ENCODE results near the gene HS3ST4.

The HS3ST4 gene

DNA sequence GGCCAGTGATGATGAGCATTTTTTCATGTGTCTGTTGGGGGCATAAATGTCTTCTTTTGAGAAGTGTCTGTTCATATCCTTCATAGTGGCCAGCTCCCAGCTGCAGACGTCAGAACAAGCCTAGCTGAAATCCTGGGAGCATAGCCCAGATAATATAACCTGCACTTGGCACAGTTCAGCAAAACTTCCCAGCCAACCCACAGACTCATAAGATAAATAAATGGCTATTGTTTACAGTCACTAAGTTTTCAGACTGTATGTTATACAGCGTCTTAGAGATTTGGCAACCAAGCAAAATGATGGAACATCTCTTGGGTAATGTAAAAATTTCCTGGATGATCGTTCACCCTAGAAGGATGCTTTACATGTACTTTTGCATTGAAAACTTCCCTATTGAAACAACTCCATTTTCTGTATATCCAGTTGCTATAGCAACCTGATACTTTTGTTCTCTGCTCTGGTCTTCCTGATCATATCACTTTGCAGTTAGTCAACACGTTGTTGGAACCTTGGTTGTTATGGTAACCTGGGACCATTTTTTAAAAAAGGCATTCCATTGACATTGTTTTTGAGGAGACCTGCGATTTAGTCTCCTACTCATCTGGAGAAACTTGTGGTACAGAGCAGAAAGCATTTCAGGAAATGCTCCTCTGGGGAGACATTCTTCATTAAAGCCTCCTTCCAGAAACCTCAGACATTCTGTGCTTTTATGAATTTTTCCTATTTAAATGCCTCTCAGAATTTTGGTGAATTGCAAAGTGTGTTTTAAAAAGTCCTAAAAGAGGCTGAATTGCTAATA is 378.7 kb downstream of the HS3ST4 start:
- ATAC-seq (ENCODE audit: insufficient read depth, low read depth), result no peak
- DNase-seq, result no peak
- Histone ChIP-seq H3K79me2 (ENCODE audit: insufficient read depth, low read length) (no peaks in the 10 kb centered on the region), H3K27ac (ENCODE audit: low read length) (no peak overlapping the region), H4K20me1 (ENCODE audit: insufficient read depth, low read length) (no peaks in the 10 kb centered on the region), H3K4me2 (ENCODE audit: insufficient read depth, low read length) (no peak overlapping the region), H3K27me3 (ENCODE audit: insufficient read depth, low read length, poor library complexity) (no peaks in the 10 kb centered on the region), H3K4me3 (ENCODE audit: low read depth in 1 of 2, low read length in 2 of 2) (no peak overlapping the region), H3K9ac (ENCODE audit: low read depth, low read length) (no peak overlapping the region), H3K4me1 (ENCODE audit: insufficient read depth, low read length) (no peaks in the 10 kb centered on the region), H2AFZ (ENCODE audit: low read depth, low read length) (no peak overlapping the region), H3K9me3 (ENCODE audit: insufficient read depth, low read length, severe bottlenecking) (no peaks in the 10 kb centered on the region), H3K36me3 (ENCODE audit: insufficient read depth, low read length) (no peaks in the 10 kb centered on the region)
- TF ChIP-seq EZH2 (IDR thresholded peaks at IDR 0.05; ENCODE audit: borderline replicate concordance, low read depth, low read length, severe bottlenecking), result no peak
- TF ChIP-seq CTCF (IDR thresholded peaks at IDR 0.05; ENCODE audit: borderline replicate concordance, extremely low read depth, low read length, poor library complexity, severe bottlenecking), result no peak

DNA sequence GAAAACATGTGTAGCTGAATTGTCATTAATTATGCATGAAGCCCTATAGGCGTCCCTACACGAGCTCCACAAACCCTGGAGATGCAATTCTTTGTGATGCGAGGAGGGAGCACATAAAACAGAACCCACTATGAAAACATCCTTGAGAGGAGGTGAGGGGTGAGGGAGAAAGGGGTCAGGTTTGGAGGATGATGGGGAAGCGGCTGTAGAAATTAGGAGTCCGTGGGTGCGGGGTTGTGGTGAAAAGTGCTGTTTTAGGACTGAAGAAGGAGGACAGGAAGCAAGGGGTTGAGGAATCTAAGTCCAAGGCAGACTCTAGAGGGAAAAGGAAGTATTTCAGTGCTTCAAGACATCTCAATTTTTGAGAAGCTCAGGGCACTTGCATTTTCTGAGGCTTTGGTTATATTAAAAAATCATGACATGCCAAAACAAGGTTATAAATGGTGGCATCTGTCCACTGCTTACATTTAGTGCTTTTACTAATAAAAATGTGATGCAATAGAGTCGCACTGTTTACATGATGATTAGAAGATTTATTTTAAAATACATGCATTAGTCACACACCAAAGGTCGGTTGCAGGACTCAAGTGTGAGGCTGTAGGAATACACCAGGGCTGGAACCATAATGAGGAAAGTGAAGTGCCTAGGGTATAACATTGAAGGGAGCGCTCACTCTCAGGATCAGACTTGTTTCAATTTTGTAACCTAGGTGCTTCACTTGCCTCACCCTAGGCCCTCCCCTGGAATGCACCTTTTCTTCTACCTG is 379.5 kb downstream of the HS3ST4 start:
- Histone ChIP-seq H3K9ac (ENCODE audit: low read depth, low read length) (no peak overlapping the region), H3K27ac (ENCODE audit: low read length) (no peak overlapping the region), H3K4me2 (ENCODE audit: insufficient read depth, low read length) (no peak overlapping the region)

DNA sequence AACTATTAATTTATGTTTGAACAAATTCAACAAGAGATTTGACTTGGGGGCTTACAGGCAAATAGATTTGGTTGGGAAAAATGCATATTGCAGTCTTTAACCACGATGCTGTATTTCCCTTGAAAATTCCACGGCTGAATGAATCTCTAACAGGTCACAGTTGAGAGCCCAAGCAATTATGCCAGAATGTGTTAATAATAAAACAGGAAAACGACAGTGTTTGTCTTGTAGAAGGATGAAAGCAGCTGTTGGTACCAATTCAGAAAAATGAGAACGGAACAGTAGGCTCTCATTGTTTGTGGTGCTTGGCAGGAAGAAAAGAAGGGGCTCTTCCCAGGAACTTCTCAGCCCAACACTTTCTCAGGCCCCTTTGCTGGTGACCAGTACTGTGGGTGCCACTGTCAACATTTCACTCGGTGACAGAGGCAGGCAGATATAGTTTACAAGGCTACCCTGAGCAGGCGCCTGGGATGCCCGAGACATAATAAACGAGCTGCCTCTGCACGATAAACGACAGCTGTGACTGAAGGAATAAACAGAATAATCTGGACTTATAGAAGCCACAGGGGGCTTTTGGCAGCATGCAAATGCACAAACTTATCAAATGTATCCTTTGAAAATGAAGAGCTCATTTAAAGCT is 387.1 kb downstream of the HS3ST4 start:
- Histone ChIP-seq H3K9me3 (ENCODE audit: insufficient read depth, low read length, severe bottlenecking) (no peaks in the 10 kb centered on the region), H3K4me1 (ENCODE audit: insufficient read depth, low read length) (no peaks in the 10 kb centered on the region), H3K36me3 (ENCODE audit: insufficient read depth, low read length) (no peaks in the 10 kb centered on the region), H3K4me2 (ENCODE audit: insufficient read depth, low read length) (no peak overlapping the region), H2AFZ (ENCODE audit: low read depth, low read length) (no peak overlapping the region), H3K27me3 (ENCODE audit: insufficient read depth, low read length, poor library complexity) (no peaks in the 10 kb centered on the region), H3K4me3 (ENCODE audit: low read depth in 1 of 2, low read length in 2 of 2) (no peak overlapping the region), H3K9ac (ENCODE audit: low read depth, low read length) (no peak overlapping the region), H3K27ac (ENCODE audit: low read length) (no peak overlapping the region), H4K20me1 (ENCODE audit: insufficient read depth, low read length) (no peaks in the 10 kb centered on the region), H3K79me2 (ENCODE audit: insufficient read depth, low read length) (no peaks in the 10 kb centered on the region)
- TF ChIP-seq EZH2 (IDR thresholded peaks at IDR 0.05; ENCODE audit: borderline replicate concordance, low read depth, low read length, severe bottlenecking), result no peak
- no peak for TF ChIP-seq CTCF (IDR thresholded peaks at IDR 0.05; ENCODE audit: borderline replicate concordance, extremely low read depth, low read length, poor library complexity, severe bottlenecking)
- DNase-seq, result no peak
- ATAC-seq (ENCODE audit: insufficient read depth, low read depth), result no peak

More for the DNA sequence above, 379.5 kb downstream of the HS3ST4 start:
- no peak overlapping the region for H2AFZ ChIP-seq (ENCODE audit: low read depth, low read length)
- no peak overlapping the region for H3K4me3 ChIP-seq (ENCODE audit: low read depth in 1 of 2, low read length in 2 of 2)
- H3K9me3 ChIP-seq (ENCODE audit: insufficient read depth, low read length, severe bottlenecking), result no peaks in the 10 kb centered on the region
- TF ChIP-seq CTCF (IDR thresholded peaks at IDR 0.05; ENCODE audit: borderline replicate concordance, extremely low read depth, low read length, poor library complexity, severe bottlenecking) (no peak), EZH2 (IDR thresholded peaks at IDR 0.05; ENCODE audit: borderline replicate concordance, low read depth, low read length, severe bottlenecking) (no peak)
- ATAC-seq (ENCODE audit: insufficient read depth, low read depth) (no peak), DNase-seq (no peak)
- no peaks in the 10 kb centered on the region for H3K4me1 ChIP-seq (ENCODE audit: insufficient read depth, low read length)
- H4K20me1 ChIP-seq (ENCODE audit: insufficient read depth, low read length), result no peaks in the 10 kb centered on the region
- no peaks in the 10 kb centered on the region for H3K27me3 ChIP-seq (ENCODE audit: insufficient read depth, low read length, poor library complexity)
- H3K36me3 ChIP-seq (ENCODE audit: insufficient read depth, low read length), result no peaks in the 10 kb centered on the region
- H3K79me2 ChIP-seq (ENCODE audit: insufficient read depth, low read length), result no peaks in the 10 kb centered on the region
